Uterus (tissue), 2 donors: Measurements from ENCODE around the gene KRT3.

ENCODE experiments used
- CTCF ChIP-seq, 4 experiments: fragments of 200-600 bp in 2 of 4; fragments of 450-650 bp in 2 of 4; sonication (generic) in 2 of 4; IDR thresholded peaks; one replicate each; pipeline ENCODE4 v1.5.1; 2016 to 2019; ENCODE audit warnings: antibody characterized with exemption in 4 of 4, mild to moderate bottlenecking in 2 of 4, moderate library complexity in 1 of 4
- POLR2A ChIP-seq, 2 donors: fragments of 450-650 bp; IDR thresholded peaks; one replicate each; pipeline ENCODE4 v1.6.1; 2016; ENCODE audit warnings: antibody characterized with exemption in 2 of 2, mild to moderate bottlenecking in 1 of 2, moderate library complexity in 1 of 2

- TF ChIP-seq CTCF (IDR thresholded peaks at IDR 0.05): no peak
- TF ChIP-seq POLR2A (IDR thresholded peaks at IDR 0.05): no peak
These were observed 21.2 kb downstream of the KRT3 start for GRCh38 chr12:52774629-52775250.
